Osteoblast (primary cell): ENCODE measurements around the gene FXYD7. TPM values are rescaled to one million over a fixed set of nuclear protein-coding genes. Genes with fewer than 3 reads are reported as not detected.

Experiments
- DNase-seq: peaks from one replicate; pipeline ENCODE4 v3.0.0; 2011; ENCODE audit warnings: low spot score, mixed read lengths; ENCODE audit not compliant: insufficient read length; ENCODE audit errors: missing footprints
- H2AFZ ChIP-seq: 2 replicates; pipeline ENCODE4 v1.6.0; 2011; ENCODE audit warnings: mild to moderate bottlenecking, low read length
- H3K27ac ChIP-seq: 2 replicates; pipeline ENCODE4 v1.5.1; 2011; ENCODE audit warnings: mild to moderate bottlenecking, low read depth, low read length, moderate library complexity
- H3K27me3 ChIP-seq: 2 replicates; pipeline ENCODE4 v1.6.0; 2012; ENCODE audit warnings: mild to moderate bottlenecking, control low read depth, inconsistent platforms, low read length, moderate library complexity; ENCODE audit not compliant: insufficient read depth
- H3K36me3 ChIP-seq: 2 replicates; pipeline ENCODE4 v1.5.1; 2011; ENCODE audit warnings: mild to moderate bottlenecking, low read length, control low read depth, moderate library complexity; ENCODE audit not compliant: insufficient read depth
- H3K4me1 ChIP-seq: 2 replicates; pipeline ENCODE4 v1.5.1; 2011; ENCODE audit warnings: mild to moderate bottlenecking, low read length, control low read depth, moderate library complexity; ENCODE audit not compliant: insufficient read depth
- H3K4me2 ChIP-seq: 2 replicates; pipeline ENCODE4 v1.6.0; 2011; ENCODE audit warnings: mild to moderate bottlenecking, low read length; ENCODE audit not compliant: insufficient read depth
- H3K4me3 ChIP-seq: fragments of 200-600 bp; sonication (generic); 3 replicates; pipeline ENCODE4 v1.5.1; 2012; ENCODE audit warnings: mild to moderate bottlenecking, low read length, inconsistent platforms; ENCODE audit not compliant: insufficient read depth
- H3K79me2 ChIP-seq: 2 replicates; pipeline ENCODE4 v1.6.0; 2012; ENCODE audit warnings: mild to moderate bottlenecking, low read length, control low read depth, inconsistent platforms; ENCODE audit not compliant: insufficient read depth
- H3K9me3 ChIP-seq: 2 replicates; pipeline ENCODE4 v1.5.1; 2011; ENCODE audit warnings: low read depth, low read length, control low read depth
- H4K20me1 ChIP-seq: 2 replicates; pipeline ENCODE4 v1.6.0; 2012; ENCODE audit warnings: mild to moderate bottlenecking, low read length, control low read depth; ENCODE audit not compliant: insufficient read depth
- total RNA-seq: library from RNA; depleted of rRNA; stranded (reverse); fragments of >200 nt; gene quantifications from 2 replicates; pipeline ENCODE4 v1.2.3, GENCODE V29; 2012
- TF ChIP-seq, protein P1 (sequence below): IDR thresholded peaks from 2 replicates; pipeline ENCODE4 v1.5.1; 2011; ENCODE audit warnings: mild to moderate bottlenecking, low read depth, low read length, moderate library complexity; ENCODE audit errors: extremely low read depth

Gene FXYD7
- total RNA-seq, 1 donor, result not detected

DNA sequence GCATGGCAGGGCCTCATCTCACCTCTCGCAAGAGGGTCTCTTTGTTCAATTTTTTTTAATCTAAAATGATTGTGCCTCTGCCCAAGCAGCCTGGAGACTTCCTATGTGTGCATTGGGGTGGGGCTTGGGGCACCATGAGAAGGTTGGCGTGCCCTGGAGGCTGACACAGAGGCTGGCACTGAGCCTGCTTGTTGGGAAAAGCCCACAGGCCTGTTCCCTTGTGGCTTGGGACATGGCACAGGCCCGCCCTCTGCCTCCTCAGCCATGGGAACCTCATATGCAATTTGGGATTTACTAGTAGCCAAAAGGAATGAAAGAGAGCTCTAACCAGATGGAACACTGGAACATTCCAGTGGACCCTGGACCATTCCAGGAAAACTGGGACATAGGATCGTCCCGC is 19.5 kb upstream of the FXYD7 start:
- TF ChIP-seq, protein P1, sequence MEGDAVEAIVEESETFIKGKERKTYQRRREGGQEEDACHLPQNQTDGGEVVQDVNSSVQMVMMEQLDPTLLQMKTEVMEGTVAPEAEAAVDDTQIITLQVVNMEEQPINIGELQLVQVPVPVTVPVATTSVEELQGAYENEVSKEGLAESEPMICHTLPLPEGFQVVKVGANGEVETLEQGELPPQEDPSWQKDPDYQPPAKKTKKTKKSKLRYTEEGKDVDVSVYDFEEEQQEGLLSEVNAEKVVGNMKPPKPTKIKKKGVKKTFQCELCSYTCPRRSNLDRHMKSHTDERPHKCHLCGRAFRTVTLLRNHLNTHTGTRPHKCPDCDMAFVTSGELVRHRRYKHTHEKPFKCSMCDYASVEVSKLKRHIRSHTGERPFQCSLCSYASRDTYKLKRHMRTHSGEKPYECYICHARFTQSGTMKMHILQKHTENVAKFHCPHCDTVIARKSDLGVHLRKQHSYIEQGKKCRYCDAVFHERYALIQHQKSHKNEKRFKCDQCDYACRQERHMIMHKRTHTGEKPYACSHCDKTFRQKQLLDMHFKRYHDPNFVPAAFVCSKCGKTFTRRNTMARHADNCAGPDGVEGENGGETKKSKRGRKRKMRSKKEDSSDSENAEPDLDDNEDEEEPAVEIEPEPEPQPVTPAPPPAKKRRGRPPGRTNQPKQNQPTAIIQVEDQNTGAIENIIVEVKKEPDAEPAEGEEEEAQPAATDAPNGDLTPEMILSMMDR, result no peak

DNA sequence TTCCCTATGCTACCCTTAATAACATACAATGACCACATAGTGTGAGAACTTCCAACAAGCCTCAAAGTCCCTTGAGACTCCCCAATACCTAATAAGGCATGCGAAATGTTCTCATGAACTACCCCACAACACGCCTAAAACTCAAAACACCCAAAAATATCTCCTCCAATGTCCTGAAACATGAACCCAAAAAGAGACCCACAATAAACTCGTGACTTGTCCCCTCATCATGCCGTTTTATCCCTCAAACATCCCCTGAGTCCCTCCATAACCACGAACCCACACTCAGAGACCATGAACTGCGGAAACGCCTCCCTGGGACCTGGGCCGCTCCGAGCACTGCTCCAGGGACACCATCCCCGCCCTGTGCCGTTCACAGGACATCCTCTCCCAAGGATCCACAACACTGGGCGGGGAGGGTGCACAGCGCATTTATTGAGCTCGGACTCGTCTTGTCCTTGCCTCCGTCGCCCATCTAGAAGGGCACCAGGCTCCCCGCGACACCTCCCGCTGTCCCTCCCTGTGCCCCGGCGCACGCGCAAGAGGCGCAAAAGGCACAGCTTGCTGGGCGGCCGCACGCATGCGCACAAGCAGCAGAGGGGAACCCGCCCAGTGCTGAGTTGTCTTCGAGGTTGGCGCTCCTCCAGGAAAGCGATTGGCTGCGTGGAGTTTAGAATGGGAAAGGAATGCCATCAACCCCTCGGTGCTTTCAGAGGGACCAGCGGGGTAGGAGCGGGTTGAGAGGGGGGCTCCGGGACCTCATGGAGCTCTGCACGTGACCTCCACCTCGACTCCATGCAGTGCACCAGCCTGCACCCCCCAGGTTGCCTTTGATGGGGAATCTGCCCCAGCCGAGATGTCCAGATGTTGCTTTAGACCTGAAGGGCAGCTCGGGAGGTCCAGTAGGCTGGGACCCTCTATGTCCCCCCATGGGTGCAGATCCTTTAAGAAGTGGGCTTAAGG is 18.7 kb upstream of the FXYD7 start:
- peak overlapping the region; percentile 91 for H2AFZ ChIP-seq
- no peaks in the 10 kb centered on the region for H3K27me3 ChIP-seq
- H3K36me3 ChIP-seq, result no peaks in the 10 kb centered on the region
- peak overlapping the region; percentile 76 for H3K4me3 ChIP-seq
- DNase-seq, result peak; percentile 100
- H3K79me2 ChIP-seq, result no peaks in the 10 kb centered on the region
- H3K4me2 ChIP-seq, result peak overlapping the region; percentile 84
- no peaks in the 10 kb centered on the region for H3K9me3 ChIP-seq
- H3K4me1 ChIP-seq, result peaks cover 34% of the 10 kb centered on the region
- H3K27ac ChIP-seq, result peak overlapping the region; percentile 91
- H4K20me1 ChIP-seq, result no peaks in the 10 kb centered on the region
- TF ChIP-seq, protein P1, result no peak

More for the DNA sequence above, 19.5 kb upstream of the FXYD7 start:
- no peaks in the 10 kb centered on the region for H3K79me2 ChIP-seq
- peak overlapping the region; percentile 76 for H3K4me3 ChIP-seq
- H3K27me3 ChIP-seq, result no peaks in the 10 kb centered on the region
- no peaks in the 10 kb centered on the region for H4K20me1 ChIP-seq
- H3K27ac ChIP-seq, result peak overlapping the region; percentile 91
- peak overlapping the region; percentile 84 for H3K4me2 ChIP-seq
- H3K4me1 ChIP-seq, result peaks cover 34% of the 10 kb centered on the region
- no peaks in the 10 kb centered on the region for H3K9me3 ChIP-seq
- H2AFZ ChIP-seq, result peak overlapping the region; percentile 63
- DNase-seq, result peak; percentile 92
- H3K36me3 ChIP-seq, result no peaks in the 10 kb centered on the region

DNA sequence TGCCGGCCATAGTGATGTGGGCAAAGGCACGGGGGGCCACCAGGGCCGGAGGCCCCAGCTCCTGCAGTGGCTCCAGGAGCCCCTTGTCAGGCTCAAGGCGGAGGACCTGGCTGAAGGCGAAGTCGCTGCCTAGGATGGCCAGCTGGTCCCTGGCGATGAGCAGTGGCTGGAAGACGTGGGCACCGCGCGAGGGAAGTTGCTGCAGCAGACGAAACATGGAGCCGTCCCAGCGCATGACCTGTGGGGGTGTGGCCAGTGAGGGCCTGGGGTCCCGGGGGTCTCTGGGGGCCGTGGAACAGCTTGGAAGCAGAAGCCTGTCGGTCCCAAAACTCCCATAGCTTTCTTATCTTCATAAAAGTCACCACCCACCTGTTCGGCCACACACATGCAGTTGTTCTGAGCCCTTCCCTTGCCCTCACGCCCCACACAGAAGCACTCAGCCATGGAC is 17.8 kb upstream of the FXYD7 start:
- Histone ChIP-seq H3K27ac (no peak overlapping the region), H3K36me3 (no peaks in the 10 kb centered on the region), H2AFZ (no peak overlapping the region), H3K27me3 (no peaks in the 10 kb centered on the region), H3K4me3 (no peak overlapping the region), H3K79me2 (no peaks in the 10 kb centered on the region), H4K20me1 (no peaks in the 10 kb centered on the region), H3K4me1 (peaks cover 34% of the 10 kb centered on the region), H3K9me3 (no peaks in the 10 kb centered on the region), H3K4me2 (no peak overlapping the region)
- TF ChIP-seq, protein P1, result no peak
- no peak for DNase-seq
